Measurements from ENCODE around the gene SIRT3.

Gene SIRT3

DNA sequence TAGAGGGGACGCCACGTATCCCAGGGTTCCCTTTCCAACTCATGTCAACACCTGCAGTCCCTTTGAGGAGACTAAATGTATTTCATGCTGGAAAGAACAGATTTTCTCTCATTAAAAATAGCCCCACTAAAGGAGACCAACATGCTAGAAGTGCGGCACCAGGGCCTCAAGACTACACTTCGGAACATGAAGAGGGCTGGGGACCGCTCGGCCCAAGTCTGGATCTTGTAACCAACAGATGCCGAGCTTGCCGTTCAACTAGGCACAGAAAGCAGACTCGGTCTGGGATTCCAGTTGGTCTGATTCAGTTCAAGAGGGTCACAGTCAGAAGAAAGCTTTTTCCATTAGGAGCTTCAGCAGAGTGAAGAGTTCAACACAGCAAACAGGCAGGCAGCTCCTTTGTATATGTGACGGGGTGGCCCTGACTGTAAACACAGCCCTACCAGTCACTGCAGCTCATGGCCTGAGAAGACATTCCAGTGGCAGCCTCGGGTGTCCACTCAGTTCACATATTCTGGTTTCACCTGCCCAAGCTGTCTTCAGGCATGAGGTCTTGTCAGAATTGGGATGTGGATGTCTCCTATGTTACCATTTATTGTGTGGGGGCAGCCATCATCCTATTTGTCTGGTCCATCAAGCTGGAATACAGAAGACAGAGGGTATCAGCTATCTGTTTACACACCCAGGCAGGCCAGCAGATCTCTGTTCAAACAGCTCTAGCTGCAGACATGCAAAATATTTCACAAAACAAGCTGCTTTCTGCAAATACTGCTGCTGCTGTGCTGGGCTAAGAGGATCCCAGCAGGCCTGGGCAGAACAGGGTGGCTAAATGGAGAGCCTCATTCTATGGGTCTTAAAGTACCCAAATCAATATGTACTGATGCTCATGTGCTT is 19.8 kb downstream of the SIRT3 start:
- no peak overlapping the region for H3K27ac ChIP-seq (replicated peaks)
- no peak for TF ChIP-seq GABPA (IDR thresholded peaks at IDR 0.05; ENCODE audit: low read depth)
- no peak for TF ChIP-seq SPI1 (IDR thresholded peaks at IDR 0.05; ENCODE audit: borderline replicate concordance, low read depth)
- TF ChIP-seq, protein P1, sequence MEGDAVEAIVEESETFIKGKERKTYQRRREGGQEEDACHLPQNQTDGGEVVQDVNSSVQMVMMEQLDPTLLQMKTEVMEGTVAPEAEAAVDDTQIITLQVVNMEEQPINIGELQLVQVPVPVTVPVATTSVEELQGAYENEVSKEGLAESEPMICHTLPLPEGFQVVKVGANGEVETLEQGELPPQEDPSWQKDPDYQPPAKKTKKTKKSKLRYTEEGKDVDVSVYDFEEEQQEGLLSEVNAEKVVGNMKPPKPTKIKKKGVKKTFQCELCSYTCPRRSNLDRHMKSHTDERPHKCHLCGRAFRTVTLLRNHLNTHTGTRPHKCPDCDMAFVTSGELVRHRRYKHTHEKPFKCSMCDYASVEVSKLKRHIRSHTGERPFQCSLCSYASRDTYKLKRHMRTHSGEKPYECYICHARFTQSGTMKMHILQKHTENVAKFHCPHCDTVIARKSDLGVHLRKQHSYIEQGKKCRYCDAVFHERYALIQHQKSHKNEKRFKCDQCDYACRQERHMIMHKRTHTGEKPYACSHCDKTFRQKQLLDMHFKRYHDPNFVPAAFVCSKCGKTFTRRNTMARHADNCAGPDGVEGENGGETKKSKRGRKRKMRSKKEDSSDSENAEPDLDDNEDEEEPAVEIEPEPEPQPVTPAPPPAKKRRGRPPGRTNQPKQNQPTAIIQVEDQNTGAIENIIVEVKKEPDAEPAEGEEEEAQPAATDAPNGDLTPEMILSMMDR (IDR thresholded peaks at IDR 0.05; ENCODE audit: insufficient read depth, low read length): no peak
- TF ChIP-seq, protein P2, sequence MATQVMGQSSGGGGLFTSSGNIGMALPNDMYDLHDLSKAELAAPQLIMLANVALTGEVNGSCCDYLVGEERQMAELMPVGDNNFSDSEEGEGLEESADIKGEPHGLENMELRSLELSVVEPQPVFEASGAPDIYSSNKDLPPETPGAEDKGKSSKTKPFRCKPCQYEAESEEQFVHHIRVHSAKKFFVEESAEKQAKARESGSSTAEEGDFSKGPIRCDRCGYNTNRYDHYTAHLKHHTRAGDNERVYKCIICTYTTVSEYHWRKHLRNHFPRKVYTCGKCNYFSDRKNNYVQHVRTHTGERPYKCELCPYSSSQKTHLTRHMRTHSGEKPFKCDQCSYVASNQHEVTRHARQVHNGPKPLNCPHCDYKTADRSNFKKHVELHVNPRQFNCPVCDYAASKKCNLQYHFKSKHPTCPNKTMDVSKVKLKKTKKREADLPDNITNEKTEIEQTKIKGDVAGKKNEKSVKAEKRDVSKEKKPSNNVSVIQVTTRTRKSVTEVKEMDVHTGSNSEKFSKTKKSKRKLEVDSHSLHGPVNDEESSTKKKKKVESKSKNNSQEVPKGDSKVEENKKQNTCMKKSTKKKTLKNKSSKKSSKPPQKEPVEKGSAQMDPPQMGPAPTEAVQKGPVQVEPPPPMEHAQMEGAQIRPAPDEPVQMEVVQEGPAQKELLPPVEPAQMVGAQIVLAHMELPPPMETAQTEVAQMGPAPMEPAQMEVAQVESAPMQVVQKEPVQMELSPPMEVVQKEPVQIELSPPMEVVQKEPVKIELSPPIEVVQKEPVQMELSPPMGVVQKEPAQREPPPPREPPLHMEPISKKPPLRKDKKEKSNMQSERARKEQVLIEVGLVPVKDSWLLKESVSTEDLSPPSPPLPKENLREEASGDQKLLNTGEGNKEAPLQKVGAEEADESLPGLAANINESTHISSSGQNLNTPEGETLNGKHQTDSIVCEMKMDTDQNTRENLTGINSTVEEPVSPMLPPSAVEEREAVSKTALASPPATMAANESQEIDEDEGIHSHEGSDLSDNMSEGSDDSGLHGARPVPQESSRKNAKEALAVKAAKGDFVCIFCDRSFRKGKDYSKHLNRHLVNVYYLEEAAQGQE (IDR thresholded peaks at IDR 0.05; ENCODE audit: insufficient replicate concordance, low read depth): no peak
- TF ChIP-seq POLR2AphosphoS5 (IDR thresholded peaks at IDR 0.05; ENCODE audit: low read depth): no peak
- no peak overlapping the region for H3K4me3 ChIP-seq (replicated peaks; ENCODE audit: insufficient read depth, low read length)
- no peaks in the 10 kb centered on the region for H3K27me3 ChIP-seq (ENCODE audit: insufficient read depth, poor library complexity, severe bottlenecking)
- DNase-seq (ENCODE audit: low read depth in 1 of 2, low spot score in 1 of 2): no peak

DNA sequence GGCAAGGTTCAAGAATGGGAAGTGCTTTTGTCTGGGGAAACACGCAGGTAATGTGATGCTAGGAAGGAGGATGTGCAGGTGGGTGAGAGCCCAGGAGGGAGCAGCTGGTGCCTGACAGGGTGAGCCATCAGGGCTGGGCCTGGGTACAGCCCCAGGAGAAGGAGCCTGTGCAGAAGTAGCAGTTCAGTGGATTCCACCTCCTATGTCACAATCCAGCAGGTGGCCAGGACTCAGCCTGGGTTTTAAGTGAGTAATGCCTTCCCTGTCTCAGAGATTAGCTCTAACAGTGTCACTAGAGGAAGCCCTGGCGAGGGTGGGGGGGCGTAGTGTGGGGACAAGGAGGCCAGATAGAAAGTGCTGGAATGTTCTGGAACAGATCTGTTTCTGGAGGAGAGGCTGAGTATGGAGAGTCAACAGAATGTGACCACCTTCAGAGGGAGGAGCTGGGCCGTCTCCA is 20.5 kb downstream of the SIRT3 start:
- H3K4me3 ChIP-seq (replicated peaks; ENCODE audit: insufficient read depth, low read length): no peak overlapping the region
- no peaks in the 10 kb centered on the region for H3K27me3 ChIP-seq (ENCODE audit: insufficient read depth, poor library complexity, severe bottlenecking)
- no peak overlapping the region for H3K27ac ChIP-seq (replicated peaks)
- TF ChIP-seq, protein P2 (IDR thresholded peaks at IDR 0.05; ENCODE audit: insufficient replicate concordance, low read depth): no peak
- TF ChIP-seq, protein P1 (IDR thresholded peaks at IDR 0.05; ENCODE audit: insufficient read depth, low read length): no peak
- TF ChIP-seq POLR2AphosphoS5 (IDR thresholded peaks at IDR 0.05; ENCODE audit: low read depth) (peak; percentile 43; the same call in 1 of the 2 replicates), GABPA (IDR thresholded peaks at IDR 0.05; ENCODE audit: low read depth) (no peak), SPI1 (IDR thresholded peaks at IDR 0.05; ENCODE audit: borderline replicate concordance, low read depth) (peak; percentile 2; the same call in 1 of the 2 replicates)
- DNase-seq (ENCODE audit: low read depth in 1 of 2, low spot score in 1 of 2): peak in 1 of 2 experiments; percentile 32

DNA sequence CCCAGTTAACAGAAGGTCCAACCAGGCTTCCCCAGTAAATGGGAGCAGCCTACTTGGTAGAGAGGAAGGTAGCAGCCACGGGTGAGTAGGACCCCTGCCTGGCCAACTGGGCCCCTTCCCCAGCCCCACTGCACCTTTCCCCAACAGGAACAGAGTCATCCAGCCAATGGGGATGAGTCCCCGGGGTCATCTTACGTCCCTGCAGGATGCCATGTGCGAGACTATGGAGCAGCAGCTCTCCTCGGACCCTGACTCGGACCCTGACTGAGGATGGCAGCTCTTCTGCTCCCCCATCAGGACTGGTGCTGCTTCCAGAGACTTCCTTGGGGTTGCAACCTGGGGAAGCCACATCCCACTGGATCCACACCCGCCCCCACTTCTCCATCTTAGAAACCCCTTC is 22.1 kb downstream of the SIRT3 start:
- H3K4me3 ChIP-seq (replicated peaks; ENCODE audit: insufficient read depth, low read length): no peak overlapping the region
- DNase-seq (ENCODE audit: low read depth in 1 of 2, low spot score in 1 of 2): no peak
- H3K27ac ChIP-seq (replicated peaks): no peak overlapping the region
- H3K27me3 ChIP-seq (ENCODE audit: insufficient read depth, poor library complexity, severe bottlenecking): no peaks in the 10 kb centered on the region
- no peak for TF ChIP-seq POLR2AphosphoS5 (IDR thresholded peaks at IDR 0.05; ENCODE audit: low read depth)
- no peak for TF ChIP-seq SPI1 (IDR thresholded peaks at IDR 0.05; ENCODE audit: borderline replicate concordance, low read depth)
- TF ChIP-seq, protein P1 (IDR thresholded peaks at IDR 0.05; ENCODE audit: insufficient read depth, low read length): no peak
- no peak for TF ChIP-seq GABPA (IDR thresholded peaks at IDR 0.05; ENCODE audit: low read depth)
- TF ChIP-seq, protein P2 (IDR thresholded peaks at IDR 0.05; ENCODE audit: insufficient replicate concordance, low read depth): no peak

All from HL-60 (cell line).